ENCODE measurements around the gene SPINK2. TPM values are rescaled to one million over a fixed set of nuclear protein-coding genes. Genes with fewer than 3 reads are reported as not detected.

SPINK2 gene
- total RNA-seq, 4 donors from 2014 or later = 0.68 to 2.9 TPM; not detected in 2

DNA sequence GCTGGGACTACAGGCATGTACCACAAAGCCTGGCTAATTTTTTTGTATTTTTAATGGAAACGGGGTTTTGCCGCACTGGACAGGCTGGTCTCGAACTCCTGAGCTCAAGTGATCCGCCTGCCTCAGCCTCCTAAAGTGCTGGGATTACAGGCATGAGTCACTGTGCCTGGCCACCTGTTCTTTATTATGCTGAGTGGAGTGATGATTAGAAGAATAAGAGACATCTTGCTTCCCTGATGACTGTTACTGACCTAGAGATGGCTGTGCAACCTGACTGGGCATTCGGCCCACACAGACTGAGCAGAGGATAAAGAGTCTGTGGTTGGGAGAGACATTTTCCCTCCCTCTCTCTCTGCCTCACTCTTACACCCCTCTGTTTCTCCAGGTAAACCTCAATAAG is 56.7 kb downstream of the SPINK2 start:
- H3K4me1 ChIP-seq = peaks cover 0 to 8% (median 0%) of the 10 kb centered on the region in 4 donors
- TF ChIP-seq, protein P1, sequence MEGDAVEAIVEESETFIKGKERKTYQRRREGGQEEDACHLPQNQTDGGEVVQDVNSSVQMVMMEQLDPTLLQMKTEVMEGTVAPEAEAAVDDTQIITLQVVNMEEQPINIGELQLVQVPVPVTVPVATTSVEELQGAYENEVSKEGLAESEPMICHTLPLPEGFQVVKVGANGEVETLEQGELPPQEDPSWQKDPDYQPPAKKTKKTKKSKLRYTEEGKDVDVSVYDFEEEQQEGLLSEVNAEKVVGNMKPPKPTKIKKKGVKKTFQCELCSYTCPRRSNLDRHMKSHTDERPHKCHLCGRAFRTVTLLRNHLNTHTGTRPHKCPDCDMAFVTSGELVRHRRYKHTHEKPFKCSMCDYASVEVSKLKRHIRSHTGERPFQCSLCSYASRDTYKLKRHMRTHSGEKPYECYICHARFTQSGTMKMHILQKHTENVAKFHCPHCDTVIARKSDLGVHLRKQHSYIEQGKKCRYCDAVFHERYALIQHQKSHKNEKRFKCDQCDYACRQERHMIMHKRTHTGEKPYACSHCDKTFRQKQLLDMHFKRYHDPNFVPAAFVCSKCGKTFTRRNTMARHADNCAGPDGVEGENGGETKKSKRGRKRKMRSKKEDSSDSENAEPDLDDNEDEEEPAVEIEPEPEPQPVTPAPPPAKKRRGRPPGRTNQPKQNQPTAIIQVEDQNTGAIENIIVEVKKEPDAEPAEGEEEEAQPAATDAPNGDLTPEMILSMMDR (IDR thresholded peaks at IDR 0.05) = no peak
- TF ChIP-seq POLR2AphosphoS5 (IDR thresholded peaks at IDR 0.05) = no peak
- H3K9me3 ChIP-seq = no peaks in the 10 kb centered on the region
- no peak overlapping the region for H3K4me3 ChIP-seq
- no peaks in the 10 kb centered on the region for H3K36me3 ChIP-seq
- in situ Hi-C loops (cut with MboI; ENCODE audit: low pct_ligation_motif_present in 1 of 4, low pct_unique_long_range_greater_than_20kb in 1 of 4, low sequenced_read_pairs in 3 of 4) = no loop called here
- H3K27me3 ChIP-seq = no peaks in the 10 kb centered on the region
- 84% methylated on average over 5 of the region's 5 CpGs; no CpG with 5 or more reads in 1 of the 2 donors for WGBS, 2 donors (ENCODE audit: low coverage in 1 of 2)
- no peak overlapping the region for H3K27ac ChIP-seq
- intact Hi-C loops (cut with DNase I; ENCODE audit: low total_unique reads) = no loop called here
- DNase-seq = no peak

DNA sequence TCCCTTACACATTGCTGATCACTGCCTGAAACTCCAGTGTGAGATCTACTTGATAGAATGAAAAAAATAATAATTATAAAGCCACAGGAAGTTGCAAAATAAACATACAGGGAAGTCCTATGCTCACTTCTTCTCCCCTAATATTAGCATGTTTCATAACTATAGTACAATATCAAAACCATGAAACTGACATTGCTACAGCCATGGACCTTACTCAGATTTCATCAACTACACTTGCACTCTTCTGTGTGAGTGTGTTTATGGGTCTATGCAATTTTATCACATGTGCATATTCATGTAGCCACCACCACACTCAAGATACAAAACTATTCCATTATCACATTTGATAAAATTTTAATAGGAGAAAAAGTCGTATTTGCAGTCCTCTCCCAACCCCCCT is 57.3 kb downstream of the SPINK2 start:
- intact Hi-C loops (cut with DNase I; ENCODE audit: low total_unique reads) = no loop called here

DNA sequence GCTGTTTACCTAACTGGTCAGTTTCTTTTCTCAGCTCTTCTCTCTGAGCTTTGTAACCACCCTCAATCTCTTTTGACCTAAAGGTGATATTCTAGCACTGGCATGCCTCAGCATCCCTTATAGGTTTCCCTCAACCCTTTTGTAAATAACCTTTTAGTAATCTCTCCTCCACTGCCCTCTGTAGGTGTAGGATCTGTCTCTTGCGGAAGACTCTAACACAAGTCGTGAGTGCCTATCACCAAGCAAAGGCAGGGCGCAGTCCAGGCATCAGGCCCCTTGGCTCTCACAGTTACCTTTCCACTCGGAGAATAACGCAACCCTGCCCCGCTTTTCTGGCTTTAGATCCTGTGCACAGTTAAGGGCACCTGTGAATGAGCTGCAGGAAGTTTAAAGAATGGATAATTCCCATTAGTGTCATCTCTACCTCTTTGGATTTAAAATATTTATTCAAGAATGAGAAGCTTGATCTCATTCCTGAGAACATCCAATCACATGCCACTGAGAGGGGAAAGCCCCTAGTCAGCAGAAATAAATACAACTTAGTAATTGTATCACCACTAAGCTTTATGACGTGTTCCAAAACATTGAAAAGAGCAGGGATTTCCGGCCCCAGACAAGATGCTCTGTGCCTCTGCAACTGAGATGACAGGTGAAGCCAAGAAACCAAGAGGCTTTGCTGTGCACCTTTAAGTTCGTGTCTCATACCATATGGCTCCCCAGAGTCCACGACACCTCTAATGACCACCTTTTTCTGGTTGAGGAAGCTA is 58.8 kb downstream of the SPINK2 start:
- Histone ChIP-seq H3K27ac (no peak overlapping the region), H3K4me1 (peaks cover 0 to 13% (median 2%) of the 10 kb centered on the region in 4 donors), H3K27me3 (no peaks in the 10 kb centered on the region), H3K36me3 (no peaks in the 10 kb centered on the region), H3K4me3 (no peak overlapping the region), H3K9me3 (no peaks in the 10 kb centered on the region)
- no peak for TF ChIP-seq POLR2AphosphoS5 (IDR thresholded peaks at IDR 0.05)
- TF ChIP-seq, protein P1 (IDR thresholded peaks at IDR 0.05) = no peak
- no peak for TF ChIP-seq POLR2A (IDR thresholded peaks at IDR 0.05)
- TF ChIP-seq EP300 (IDR thresholded peaks at IDR 0.05; ENCODE audit: low read depth) = no peak
- no peak for DNase-seq
- 75 to 82% methylated on average over 10 of the region's 10 CpGs for WGBS, 2 donors (ENCODE audit: low coverage in 1 of 2)
- in situ Hi-C loops (cut with MboI; ENCODE audit: low pct_ligation_motif_present in 1 of 4, low pct_unique_long_range_greater_than_20kb in 1 of 4, low sequenced_read_pairs in 3 of 4) (no loop called here), intact Hi-C loops (cut with DNase I; ENCODE audit: low total_unique reads) (no loop called here)

More for the DNA sequence above, 57.3 kb downstream of the SPINK2 start:
- no peaks in the 10 kb centered on the region for H3K27me3 ChIP-seq
- no peaks in the 10 kb centered on the region for H3K36me3 ChIP-seq
- TF ChIP-seq POLR2AphosphoS5 (IDR thresholded peaks at IDR 0.05) (no peak), POLR2A (IDR thresholded peaks at IDR 0.05) (no peak), EP300 (IDR thresholded peaks at IDR 0.05; ENCODE audit: low read depth) (no peak)
- TF ChIP-seq, protein P1 (IDR thresholded peaks at IDR 0.05) = no peak
- peaks cover 0 to 8% (median 0%) of the 10 kb centered on the region in 4 donors for H3K4me1 ChIP-seq
- no peak for DNase-seq
- in situ Hi-C loops (cut with MboI; ENCODE audit: low pct_ligation_motif_present in 1 of 4, low pct_unique_long_range_greater_than_20kb in 1 of 4, low sequenced_read_pairs in 3 of 4) = no loop called here
- 83 to 87% methylated on average over 1 of the region's 1 CpG for WGBS, 2 donors (ENCODE audit: low coverage in 1 of 2)
- no peak overlapping the region for H3K4me3 ChIP-seq
- H3K27ac ChIP-seq = no peak overlapping the region
- no peaks in the 10 kb centered on the region for H3K9me3 ChIP-seq

DNA sequence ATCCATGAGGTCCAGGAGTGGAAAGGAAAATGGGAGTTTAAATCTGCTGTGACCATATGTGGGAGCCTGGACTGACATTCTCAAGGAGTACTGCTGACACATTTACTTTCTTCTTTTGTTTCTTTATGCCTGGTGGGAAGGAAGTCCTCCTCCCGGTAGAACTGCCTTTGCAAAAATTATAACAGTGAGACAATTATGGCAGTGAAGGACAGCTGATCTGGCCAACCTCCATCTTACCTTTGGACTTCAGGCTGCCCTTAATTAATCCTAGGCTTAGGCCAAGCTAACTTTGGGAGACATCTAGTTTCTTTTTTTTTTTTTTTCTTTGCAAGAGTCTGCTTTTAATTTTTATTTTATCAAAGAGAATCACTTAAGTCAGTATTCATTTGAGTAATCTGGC is 61.3 kb downstream of the SPINK2 start:
- in situ Hi-C loops (cut with MboI; ENCODE audit: low pct_ligation_motif_present in 1 of 4, low pct_unique_long_range_greater_than_20kb in 1 of 4, low sequenced_read_pairs in 3 of 4) = no loop called here
- no peak for DNase-seq

More for the DNA sequence above, 61.3 kb downstream of the SPINK2 start:
- TF ChIP-seq POLR2AphosphoS5 (IDR thresholded peaks at IDR 0.05) (no peak), POLR2A (IDR thresholded peaks at IDR 0.05) (no peak), EP300 (IDR thresholded peaks at IDR 0.05; ENCODE audit: low read depth) (no peak)
- TF ChIP-seq, protein P1 (IDR thresholded peaks at IDR 0.05) = no peak
- no peak overlapping the region for H3K27ac ChIP-seq
- H3K36me3 ChIP-seq = no peaks in the 10 kb centered on the region
- H3K27me3 ChIP-seq = no peaks in the 10 kb centered on the region
- intact Hi-C loops (cut with DNase I; ENCODE audit: low total_unique reads) = no loop called here
- no peaks in the 10 kb centered on the region for H3K9me3 ChIP-seq
- H3K4me1 ChIP-seq = peaks cover 0 to 22% (median 8%) of the 10 kb centered on the region in 4 donors
- no peak overlapping the region for H3K4me3 ChIP-seq
- WGBS, 2 donors (ENCODE audit: low coverage in 1 of 2) = 22 to 32% methylated on average over 1 of the region's 1 CpG

Small RNA genes lying within 50 kb of the gene (small RNA-seq; reads per million reads assigned to genes)
- gene RF00017 = 0 reads per million in 4 donors
- 0 reads per million in 4 donors for gene RF00019
- 0 reads per million in 4 donors for gene RN7SL357P
- gene RN7SL492P = 0 to 0.28 (median 0) reads per million in 4 donors

Other genes starting within 250 kb of the SPINK2 start
- 10 to 100 TPM in 1 of 4 donors, 1 to 10 TPM in 3; 2.6 to 27.5 (median 7.7) TPM for gene HOPX, start 140.4 kb downstream of the SPINK2 start, total RNA-seq
- gene REST, start 86.2 kb upstream of the SPINK2 start, total RNA-seq = 10 to 100 TPM; 18.7 to 47.8 (median 27.1) TPM
- 10 to 100 TPM; 32.5 to 75.4 (median 39.6) TPM for gene NOA1, start 155.9 kb upstream of the SPINK2 start, total RNA-seq
- gene POLR2B, start 157.2 kb upstream of the SPINK2 start, total RNA-seq = 10 to 100 TPM; 39.8 to 74.8 (median 53.4) TPM

Data from transverse colon (tissue), 4 donors.